ENCODE measurements around the gene GIGYF2.

- peak; percentile 81 for TF ChIP-seq EP300 (IDR thresholded peaks at IDR 0.05; ENCODE audit: borderline replicate concordance)
- TF ChIP-seq MAX (IDR thresholded peaks at IDR 0.05): peak; percentile 88
- no peak for TF ChIP-seq CREB1 (IDR thresholded peaks at IDR 0.05; ENCODE audit: low read depth)
Observed at GRCh38 chr2:232890896-232891601, 193.9 kb downstream of the GIGYF2 start.

Measured in Ishikawa (cell line).